GM12801 (cell line): ENCODE measurements around the gene FARS2.

Experiments used
- TF ChIP-seq, protein P1 (sequence below): IDR thresholded peaks from one replicate; pipeline ENCODE4 v1.5.1; 2011; ENCODE audit warnings: control low read depth; ENCODE audit not compliant: insufficient read length; ENCODE audit errors: extremely low read depth

Gene FARS2

GRCh38 chr6:5729813-5730517 is 468.7 kb downstream of the FARS2 start:
- TF ChIP-seq, protein P1, sequence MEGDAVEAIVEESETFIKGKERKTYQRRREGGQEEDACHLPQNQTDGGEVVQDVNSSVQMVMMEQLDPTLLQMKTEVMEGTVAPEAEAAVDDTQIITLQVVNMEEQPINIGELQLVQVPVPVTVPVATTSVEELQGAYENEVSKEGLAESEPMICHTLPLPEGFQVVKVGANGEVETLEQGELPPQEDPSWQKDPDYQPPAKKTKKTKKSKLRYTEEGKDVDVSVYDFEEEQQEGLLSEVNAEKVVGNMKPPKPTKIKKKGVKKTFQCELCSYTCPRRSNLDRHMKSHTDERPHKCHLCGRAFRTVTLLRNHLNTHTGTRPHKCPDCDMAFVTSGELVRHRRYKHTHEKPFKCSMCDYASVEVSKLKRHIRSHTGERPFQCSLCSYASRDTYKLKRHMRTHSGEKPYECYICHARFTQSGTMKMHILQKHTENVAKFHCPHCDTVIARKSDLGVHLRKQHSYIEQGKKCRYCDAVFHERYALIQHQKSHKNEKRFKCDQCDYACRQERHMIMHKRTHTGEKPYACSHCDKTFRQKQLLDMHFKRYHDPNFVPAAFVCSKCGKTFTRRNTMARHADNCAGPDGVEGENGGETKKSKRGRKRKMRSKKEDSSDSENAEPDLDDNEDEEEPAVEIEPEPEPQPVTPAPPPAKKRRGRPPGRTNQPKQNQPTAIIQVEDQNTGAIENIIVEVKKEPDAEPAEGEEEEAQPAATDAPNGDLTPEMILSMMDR, result no peak

GRCh38 chr6:5730585-5731263 is 469.4 kb downstream of the FARS2 start:
- TF ChIP-seq, protein P1, result no peak

DNA sequence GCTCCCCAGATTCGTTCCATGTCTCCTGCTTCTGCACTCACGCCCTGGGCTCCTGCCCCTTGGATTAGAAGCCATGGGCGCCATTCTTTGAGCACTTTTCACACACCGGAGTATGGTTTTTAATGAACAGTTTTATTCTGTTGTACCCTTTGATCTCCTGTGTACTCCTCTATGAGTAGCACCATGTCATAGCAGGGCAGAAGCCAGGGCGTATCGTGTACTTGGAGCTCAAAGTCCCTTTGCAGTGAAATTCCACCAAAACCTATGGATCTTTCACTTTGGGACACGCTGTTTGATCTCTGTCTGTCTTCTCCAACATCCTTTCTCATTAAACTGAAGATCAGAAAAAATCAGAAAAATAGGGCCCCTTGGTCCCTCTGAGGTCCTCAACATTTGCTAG is 470.1 kb downstream of the FARS2 start:
- TF ChIP-seq, protein P1, result no peak

GRCh38 chr6:5732496-5732895 is 471.2 kb downstream of the FARS2 start:
- TF ChIP-seq, protein P1, result no peak

GRCh38 chr6:5736016-5736738 is 474.9 kb downstream of the FARS2 start:
- TF ChIP-seq, protein P1, result no peak

GRCh38 chr6:5737460-5737859 is 476.1 kb downstream of the FARS2 start:
- TF ChIP-seq, protein P1, result no peak

GRCh38 chr6:5738211-5738610 is 476.9 kb downstream of the FARS2 start:
- TF ChIP-seq, protein P1, result no peak
